H1 (cell line): ENCODE data around the gene INPP5A. TPM values are rescaled to one million over a fixed set of nuclear protein-coding genes. Genes with fewer than 3 reads are reported as not detected.

Experiments used
- ASH2L ChIP-seq: fragments of 200-600, 300-600 bp; sonication (generic); IDR thresholded peaks from one replicate; pipeline ENCODE4 v1.7.1; 2017; ENCODE audit warnings: low read length
- HDAC6 ChIP-seq: IDR thresholded peaks from one replicate; pipeline ENCODE4 v1.7.1; 2012; ENCODE audit warnings: low read depth, mild to moderate bottlenecking, inconsistent platforms, low read length, moderate library complexity
- PHF8 ChIP-seq: fragments of 200-600 bp; sonication (generic); conservative IDR thresholded peaks from 2 replicates; pipeline ENCODE4 v1.7.1; 2012; ENCODE audit warnings: low read depth, mild to moderate bottlenecking, inconsistent platforms, low read length, moderate library complexity
- POU5F1 ChIP-seq: IDR thresholded peaks from 2 replicates; pipeline ENCODE4 v1.6.1; 2011; ENCODE audit warnings: low read depth, mild to moderate bottlenecking, low read length, moderate library complexity
- SIRT6 ChIP-seq: IDR thresholded peaks from one replicate; pipeline ENCODE4 v1.7.1; 2012; ENCODE audit warnings: low read length, inconsistent platforms
- polyA plus RNA-seq, 7 experiments: library from polyadenylated mRNA; depleted of rRNA in 3 of 7; stranded (reverse) in 5 of 7; unstranded in 2 of 7; fragments of >200 nt in 5 of 7; fragments of 200-250 nt in 2 of 7; gene quantifications; 1 replicate in 5 of 7; 2 replicates in 1 of 7; 4 replicates in 1 of 7; pipeline versions ENCODE4 v1.2.1 to v1.2.3, GENCODE V29; 2011 to 2013; ENCODE audit warnings: missing spikeins in 2 of 7, mixed read lengths in 2 of 7
- total RNA-seq: library from RNA; stranded (reverse); fragmentation: NEBNext Ultra II Directional; extraction: Animal tissue kit (Norgen Biotek cat#: 25700); gene quantifications from 2 replicates; pipeline ENCODE4 v1.2.1, GENCODE V29; 2021

INPP5A gene
- total and polyA plus RNA-seq, 2 of the 8 experiments (the other 6 are each of a cell fraction or from before 2014, with no cell fraction given) = 19.7 to 27.5 TPM

DNA sequence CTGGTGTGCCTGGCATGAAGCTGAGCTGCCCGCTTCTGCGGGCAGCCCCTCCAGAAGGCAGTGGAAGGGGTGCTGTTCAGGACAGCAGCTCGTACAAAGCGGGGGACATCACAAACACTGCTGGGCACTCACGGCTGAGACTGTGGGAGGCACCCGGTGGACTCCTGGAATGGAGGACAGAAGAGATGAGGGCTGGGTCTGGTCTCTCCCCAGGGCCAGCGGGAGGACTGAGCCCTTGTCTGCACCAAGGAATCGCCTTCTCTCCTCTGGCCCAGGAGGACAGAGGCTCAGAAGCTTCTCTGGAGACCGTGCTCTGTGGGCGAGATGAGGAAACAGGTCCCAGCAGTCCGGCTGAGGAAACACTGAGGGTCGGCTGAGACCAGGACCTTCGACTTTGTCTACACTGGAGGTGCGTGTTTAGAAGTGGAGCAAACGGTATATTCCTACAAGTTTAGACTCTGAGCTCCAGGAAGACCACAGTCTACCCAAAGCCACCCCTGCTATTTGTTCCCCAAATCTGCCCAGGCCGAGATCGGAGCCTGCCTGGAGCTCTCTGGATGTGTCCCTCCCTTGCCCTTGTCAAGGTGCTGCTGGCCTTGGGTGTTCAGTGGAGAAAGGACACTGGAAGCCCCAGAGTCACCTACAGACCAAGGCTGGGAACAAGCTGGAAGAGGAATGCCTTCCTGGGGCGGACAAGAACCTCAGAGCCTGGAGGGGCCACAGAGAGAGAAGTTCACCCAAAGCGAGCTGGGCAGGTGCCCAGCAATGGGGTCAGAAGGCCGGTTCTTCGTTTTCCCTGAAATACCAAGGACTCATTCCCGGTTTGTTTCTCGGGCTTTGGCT is 12.9 kb upstream of the INPP5A start (continued):
- TF ChIP-seq SIRT6 (no peak), POU5F1 (no peak), ASH2L (no peak), PHF8 (no peak), HDAC6 (no peak)
